Peyer's patch (tissue), 4 donors: ENCODE data around the gene UNC5B.

Source experiments
- POLR2A ChIP-seq, 2 donors: fragments of 450-650 bp; IDR thresholded peaks; one replicate each; pipeline ENCODE4 v1.5.1; 2017; ENCODE audit warnings: antibody characterized with exemption in 2 of 2, mild to moderate bottlenecking in 2 of 2, moderate library complexity in 2 of 2
- TF ChIP-seq, protein P1 (sequence below), 6 experiments: fragments of 450-650 bp in 4 of 6; fragments of 200-600 bp in 2 of 6; sonication (generic) in 1 of 6; IDR thresholded peaks; one replicate each; pipeline ENCODE4 v1.5.1; 2017 to 2019; ENCODE audit warnings: antibody characterized with exemption in 6 of 6, mild to moderate bottlenecking in 3 of 6, moderate library complexity in 1 of 6

DNA sequence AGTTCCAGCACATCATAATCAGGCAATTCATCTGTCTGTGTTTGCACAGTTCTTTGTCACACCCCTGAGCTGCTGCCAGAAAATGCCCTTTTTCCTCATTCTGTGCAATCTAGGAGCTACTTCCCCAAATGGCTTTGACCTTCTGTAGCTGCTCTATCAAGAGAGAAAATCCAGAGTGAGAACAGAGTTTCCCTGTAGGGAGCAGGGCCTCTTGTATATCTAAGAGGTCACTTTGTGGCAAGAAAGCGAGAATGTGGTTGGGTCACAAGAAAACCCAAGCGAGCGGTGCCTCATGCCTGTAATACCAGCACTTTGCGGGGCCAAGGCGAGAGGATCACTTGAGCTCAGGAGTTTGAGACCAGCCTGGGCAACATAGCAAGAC is 131.0 kb downstream of the UNC5B start:
- TF ChIP-seq, protein P1, sequence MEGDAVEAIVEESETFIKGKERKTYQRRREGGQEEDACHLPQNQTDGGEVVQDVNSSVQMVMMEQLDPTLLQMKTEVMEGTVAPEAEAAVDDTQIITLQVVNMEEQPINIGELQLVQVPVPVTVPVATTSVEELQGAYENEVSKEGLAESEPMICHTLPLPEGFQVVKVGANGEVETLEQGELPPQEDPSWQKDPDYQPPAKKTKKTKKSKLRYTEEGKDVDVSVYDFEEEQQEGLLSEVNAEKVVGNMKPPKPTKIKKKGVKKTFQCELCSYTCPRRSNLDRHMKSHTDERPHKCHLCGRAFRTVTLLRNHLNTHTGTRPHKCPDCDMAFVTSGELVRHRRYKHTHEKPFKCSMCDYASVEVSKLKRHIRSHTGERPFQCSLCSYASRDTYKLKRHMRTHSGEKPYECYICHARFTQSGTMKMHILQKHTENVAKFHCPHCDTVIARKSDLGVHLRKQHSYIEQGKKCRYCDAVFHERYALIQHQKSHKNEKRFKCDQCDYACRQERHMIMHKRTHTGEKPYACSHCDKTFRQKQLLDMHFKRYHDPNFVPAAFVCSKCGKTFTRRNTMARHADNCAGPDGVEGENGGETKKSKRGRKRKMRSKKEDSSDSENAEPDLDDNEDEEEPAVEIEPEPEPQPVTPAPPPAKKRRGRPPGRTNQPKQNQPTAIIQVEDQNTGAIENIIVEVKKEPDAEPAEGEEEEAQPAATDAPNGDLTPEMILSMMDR (IDR thresholded peaks at IDR 0.05) = no peak
- TF ChIP-seq POLR2A (IDR thresholded peaks at IDR 0.05) = no peak
